Left lung (tissue), 10 donors: Measurements from ENCODE around the gene THAP8. TPM values are rescaled to one million over a fixed set of nuclear protein-coding genes. Genes with fewer than 3 reads are reported as not detected.

Experiments
- ATAC-seq: fragments of 200-7000 bp; cut with Tn5 transposase; one replicate; pipeline ENCODE4 v1.9.1; 2020; ENCODE audit warnings: moderate library complexity
- DNase-seq, 4 donors: peaks; one replicate each; pipeline ENCODE4 v3.0.0-alpha.2; 2013 to 2020
- H3K27ac ChIP-seq, 2 donors: fragments of 200-600 bp; sonication (generic) in 1 of 2; one replicate each; pipeline versions ENCODE4 v1.5.0 to v1.8.0; 2020 to 2021
- H3K27me3 ChIP-seq, 2 donors: fragments of 200-600 bp; sonication (generic) in 1 of 2; one replicate each; pipeline versions ENCODE4 v1.5.0 to v1.8.0; 2020 to 2021
- H3K36me3 ChIP-seq, 2 donors: fragments of 200-600 bp; sonication (generic) in 1 of 2; one replicate each; pipeline versions ENCODE4 v1.5.0 to v1.8.0; 2020 to 2021
- H3K4me1 ChIP-seq, 2 donors: fragments of 200-600 bp; one replicate each; pipeline ENCODE4 v1.8.0; 2021
- H3K4me3 ChIP-seq, 2 donors: fragments of 200-600 bp; sonication (generic) in 1 of 2; one replicate each; pipeline versions ENCODE4 v1.5.0 to v1.8.0; 2020 to 2021; ENCODE audit warnings: mild to moderate bottlenecking in 1 of 2
- H3K9me3 ChIP-seq, 2 donors: fragments of 200-600 bp; sonication (generic) in 1 of 2; one replicate each; pipeline versions ENCODE4 v1.5.0 to v1.8.0; 2020 to 2021
- intact Hi-C, 2 donors: fragments of 100-400 bp; cut with DNase I; formaldehyde crosslinking; loops; one replicate each; pipeline versions ENCODE4 v1.11.2 to v1.14.2; 2022
- polyA plus RNA-seq, 6 donors: library from polyadenylated mRNA; unstranded; fragments of 120-200 nt; gene quantifications; one replicate each; pipeline ENCODE4 v1.2.1, GENCODE V29; 2013; ENCODE audit not compliant: insufficient read length in 6 of 6
- total RNA-seq, 2 donors: library from RNA; stranded (reverse); fragmentation: NEBNext Ultra II Directional; extraction: Animal tissue kit (Norgen Biotek cat#: 25700); gene quantifications; one replicate each; pipeline ENCODE4 v1.2.1, GENCODE V29; 2021
- TF ChIP-seq, protein P1 (sequence below), 2 donors: fragments of 200-600 bp; sonication (generic) in 1 of 2; IDR thresholded peaks; one replicate each; pipeline versions ENCODE4 v1.5.0 to v1.8.0; 2021; ENCODE audit warnings: antibody characterized with exemption in 2 of 2
- donor health status: DM: no; HTN: yes; CAD: no.
- donor health status: DM: no; HTN: no; CAD: no.

The THAP8 gene
- total and polyA plus RNA-seq, 8 donors = 5.7 to 8.4 (median 7.1) TPM

DNA sequence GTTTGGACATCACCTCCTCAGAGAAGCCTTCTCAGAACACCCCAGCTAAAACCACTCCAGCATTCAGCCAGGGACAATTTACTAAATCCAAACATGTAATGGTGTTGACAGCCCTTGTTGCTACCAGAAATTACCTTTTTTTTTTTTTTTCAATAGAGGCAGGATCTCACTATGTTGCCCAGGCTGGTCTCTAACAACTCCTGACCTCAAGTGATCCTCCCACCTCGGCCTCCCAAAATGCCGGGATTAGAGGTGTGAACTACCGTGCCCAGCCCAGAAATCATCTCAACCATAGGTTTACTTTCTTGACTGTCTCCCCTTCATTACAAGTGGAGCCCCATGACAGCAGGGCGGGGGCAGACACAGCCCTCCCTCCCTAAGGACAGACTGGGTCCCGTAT lies 30.7 kb downstream of the THAP8 start:
- intact Hi-C loops = no loop called here
- Histone ChIP-seq H3K4me3 (no peak overlapping the region), H3K36me3 (peaks cover 0 to 34% of the 10 kb centered on the region in 2 donors), H3K27me3 (no peaks in the 10 kb centered on the region), H3K27ac (no peak overlapping the region), H3K4me1 (no peaks in the 10 kb centered on the region), H3K9me3 (no peaks in the 10 kb centered on the region)
- no peak for ATAC-seq
- TF ChIP-seq, protein P1, sequence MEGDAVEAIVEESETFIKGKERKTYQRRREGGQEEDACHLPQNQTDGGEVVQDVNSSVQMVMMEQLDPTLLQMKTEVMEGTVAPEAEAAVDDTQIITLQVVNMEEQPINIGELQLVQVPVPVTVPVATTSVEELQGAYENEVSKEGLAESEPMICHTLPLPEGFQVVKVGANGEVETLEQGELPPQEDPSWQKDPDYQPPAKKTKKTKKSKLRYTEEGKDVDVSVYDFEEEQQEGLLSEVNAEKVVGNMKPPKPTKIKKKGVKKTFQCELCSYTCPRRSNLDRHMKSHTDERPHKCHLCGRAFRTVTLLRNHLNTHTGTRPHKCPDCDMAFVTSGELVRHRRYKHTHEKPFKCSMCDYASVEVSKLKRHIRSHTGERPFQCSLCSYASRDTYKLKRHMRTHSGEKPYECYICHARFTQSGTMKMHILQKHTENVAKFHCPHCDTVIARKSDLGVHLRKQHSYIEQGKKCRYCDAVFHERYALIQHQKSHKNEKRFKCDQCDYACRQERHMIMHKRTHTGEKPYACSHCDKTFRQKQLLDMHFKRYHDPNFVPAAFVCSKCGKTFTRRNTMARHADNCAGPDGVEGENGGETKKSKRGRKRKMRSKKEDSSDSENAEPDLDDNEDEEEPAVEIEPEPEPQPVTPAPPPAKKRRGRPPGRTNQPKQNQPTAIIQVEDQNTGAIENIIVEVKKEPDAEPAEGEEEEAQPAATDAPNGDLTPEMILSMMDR (IDR thresholded peaks at IDR 0.05) = no peak
- no peak for DNase-seq

DNA sequence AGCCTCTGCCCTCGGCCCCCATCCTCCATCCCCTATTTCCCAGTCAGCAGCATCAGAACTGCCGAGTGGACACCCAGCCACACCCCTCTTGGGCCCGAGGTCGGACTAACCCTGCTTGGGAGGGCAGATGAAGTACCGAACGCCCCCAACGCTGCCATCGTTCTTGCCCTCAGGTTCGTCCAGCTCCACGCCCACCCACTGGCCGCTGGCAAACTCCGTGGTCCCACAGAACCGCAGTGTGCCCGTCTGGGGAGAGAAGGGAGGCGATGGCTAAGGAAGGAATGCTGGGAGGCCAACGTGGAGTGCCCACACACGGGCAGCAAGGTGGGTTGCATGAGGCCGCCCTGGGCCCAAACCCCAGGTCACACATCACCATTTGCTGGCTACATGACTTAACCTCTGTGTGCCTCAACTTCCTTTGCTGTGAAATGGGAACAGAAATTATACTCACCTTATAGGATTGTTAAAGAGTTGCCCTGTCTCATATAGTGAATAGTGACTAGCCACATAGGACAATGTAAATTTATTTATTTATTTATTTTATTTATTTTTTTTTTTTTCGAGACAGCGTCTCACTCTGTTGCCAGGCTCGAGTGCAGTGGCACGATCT lies 34.9 kb downstream of the THAP8 start:
- TF ChIP-seq, protein P1 (IDR thresholded peaks at IDR 0.05) = no peak
- Histone ChIP-seq H3K4me3 (no peak overlapping the region), H3K27ac (no peak overlapping the region), H3K36me3 (peaks cover 0 to 20% of the 10 kb centered on the region in 2 donors), H3K9me3 (no peaks in the 10 kb centered on the region), H3K27me3 (no peaks in the 10 kb centered on the region), H3K4me1 (peaks cover 0 to 7% of the 10 kb centered on the region in 2 donors)
- ATAC-seq = no peak
- intact Hi-C loops = no loop called here
- peak in 1 of 4 donors; percentile 41 for DNase-seq

DNA sequence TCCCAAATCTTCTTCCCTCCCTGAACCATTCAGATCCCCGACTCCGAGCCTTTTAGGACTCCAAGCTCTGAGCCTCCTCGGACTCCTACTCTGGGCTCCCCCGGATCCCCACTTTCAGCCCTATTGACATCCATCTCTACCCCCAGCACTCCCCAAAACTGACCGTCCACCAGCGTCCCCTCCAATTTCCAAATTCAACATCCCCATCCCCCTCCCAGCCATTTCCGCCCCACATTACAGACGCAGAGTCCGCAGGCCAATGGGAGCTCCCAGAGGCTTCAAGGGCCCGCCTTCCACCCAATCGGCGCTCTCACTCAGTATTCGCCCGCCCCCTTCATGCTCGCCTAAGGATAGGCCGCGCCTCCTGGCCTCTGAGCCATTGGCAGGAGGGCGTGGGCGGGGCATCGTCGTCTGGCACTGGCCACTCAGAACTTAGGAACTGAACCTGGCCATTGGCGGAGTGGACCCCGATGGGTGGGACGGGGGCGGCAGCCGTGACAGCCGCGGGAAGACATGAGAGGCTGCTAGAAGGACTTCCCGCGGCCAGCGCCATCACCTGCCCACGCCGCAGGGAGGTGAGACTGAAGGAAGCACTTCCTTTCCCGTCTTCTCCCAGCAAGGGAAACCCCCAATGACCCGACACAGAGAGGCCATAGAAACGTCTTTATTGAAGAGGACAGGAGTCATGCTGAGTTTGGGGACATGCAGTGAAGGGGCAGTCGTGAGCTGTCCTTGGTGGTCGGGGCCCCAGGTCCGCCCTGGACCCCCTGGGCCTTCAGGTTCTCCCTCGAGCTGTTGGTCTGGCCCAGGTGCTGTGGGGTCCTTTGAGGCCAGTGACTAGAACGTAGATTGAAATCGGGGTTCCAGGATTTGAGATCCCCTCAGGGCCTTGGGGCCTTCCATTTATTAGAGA lies 39.8 kb downstream of the THAP8 start, which contains the start of gene ALKBH6:
Gene ALKBH6, minus strand, starts transcription at position 202 of the 913 bp plus-strand sequence. CDS start 816 bp downstream, outside the sequence.
- Histone ChIP-seq H3K9me3 (no peaks in the 10 kb centered on the region), H3K27me3 (peaks cover 0 to 6% of the 10 kb centered on the region in 2 donors), H3K4me1 (peaks cover 6 to 23% of the 10 kb centered on the region in 2 donors), H3K4me3 (peak within 1 kb of the TSS; percentile 54 to 65), H3K36me3 (no peaks in the 10 kb centered on the region), H3K27ac (peak within 1 kb of the TSS; percentile 26 to 75)
- intact Hi-C loops = no loop called here
- DNase-seq = peak; percentile 98 to 100 (median 99)
- TF ChIP-seq, protein P1 (IDR thresholded peaks at IDR 0.05) = no peak
- peak; percentile 98 for ATAC-seq

DNA sequence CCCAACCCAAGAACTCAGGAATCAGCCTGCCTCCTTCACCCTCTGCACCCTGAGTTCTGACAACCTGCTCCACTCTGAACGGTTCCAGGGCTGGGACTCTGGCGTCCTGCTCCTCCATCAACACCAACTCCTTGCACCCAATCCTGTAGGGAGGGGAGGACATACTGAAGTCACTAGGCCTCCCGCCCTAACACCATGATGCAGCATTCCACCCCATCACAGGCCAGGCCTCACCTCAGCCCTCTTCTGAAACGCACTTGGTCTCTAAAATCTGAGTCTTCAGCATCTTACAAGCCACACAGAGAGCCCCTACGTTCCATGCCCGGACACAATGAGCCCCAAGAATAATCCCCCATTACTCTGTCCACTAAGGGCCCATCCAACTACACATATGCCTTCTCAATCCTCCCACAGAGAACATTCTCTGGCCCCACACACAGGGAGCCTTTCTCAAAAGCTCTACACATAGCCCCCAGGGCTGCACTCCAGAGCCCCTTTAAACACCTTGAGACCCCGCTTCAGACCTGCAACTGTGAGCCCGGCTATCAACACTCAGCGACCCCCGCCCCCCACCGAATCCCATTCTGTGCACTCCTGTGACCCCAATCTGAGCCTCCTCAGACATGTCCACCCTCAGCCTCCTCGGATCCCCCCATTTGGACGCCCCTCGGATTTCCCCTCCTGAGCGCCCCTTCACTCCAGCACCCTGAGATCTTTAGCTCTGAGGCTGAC lies 40.6 kb downstream of the THAP8 start:
- Histone ChIP-seq H3K36me3 (no peaks in the 10 kb centered on the region), H3K27ac (peak overlapping the region; percentile 26 to 75), H3K27me3 (peaks cover 0 to 14% of the 10 kb centered on the region in 2 donors), H3K9me3 (no peaks in the 10 kb centered on the region), H3K4me3 (peak overlapping the region; percentile 54 to 65), H3K4me1 (peaks cover 6 to 29% of the 10 kb centered on the region in 2 donors)
- DNase-seq = peak in 1 of 4 donors; percentile 67
- TF ChIP-seq, protein P1 (IDR thresholded peaks at IDR 0.05) = no peak
- intact Hi-C loops = no loop called here
- no peak for ATAC-seq
